GM19468 (cell line): ENCODE data around the gene STMN3.

Experiments
- ATAC-seq: cut with Tn5 transposase; IDR thresholded peaks from one replicate; pipeline ENCODE4 v1.9.1; 2021; ENCODE audit warnings: mild to moderate bottlenecking, moderate library complexity, moderate number of reproducible peaks; ENCODE audit not compliant: unreplicated experiment; ENCODE audit errors: extremely low read depth

The STMN3 gene

GRCh38 chr20:63594043-63594561, 59.1 kb downstream of the STMN3 start:
- no peak for ATAC-seq

- ATAC-seq, result no peak
Observed at GRCh38 chr20:63592661-63593060, 60.6 kb downstream of the STMN3 start.

GRCh38 chr20:63591786-63592355, 61.4 kb downstream of the STMN3 start:
- no peak for ATAC-seq

GRCh38 chr20:63591147-63591533, 62.1 kb downstream of the STMN3 start:
- no peak for ATAC-seq

- no peak for ATAC-seq
Observed at GRCh38 chr20:63590218-63591146, 62.7 kb downstream of the STMN3 start.
